Tibial nerve (tissue), 4 donors: ENCODE results near the gene IL31. TPM values are rescaled to one million over a fixed set of nuclear protein-coding genes. Genes with fewer than 3 reads are reported as not detected.
"Not testable (repeated sequence)": the region's sequence is repeated elsewhere in the genome, so short reads cannot be mapped to it uniquely, and the experiment has no call there.

Experiments used
- DNase-seq, 2 donors: peaks; one replicate each; pipeline ENCODE4 v3.0.0-alpha.2; 2019; ENCODE audit warnings: low spot score in 2 of 2
- H3K27ac ChIP-seq, 4 donors: fragments of 200-600 bp; sonication (generic) in 3 of 4; one replicate each; pipeline ENCODE4 v1.5.1; 2017 to 2019; ENCODE audit warnings: mild to moderate bottlenecking in 1 of 4
- H3K27me3 ChIP-seq, 2 donors: fragments of 200-600 bp; sonication (generic) in 1 of 2; one replicate each; pipeline versions ENCODE4 v1.5.1 to v1.6.0; 2017 to 2019
- H3K36me3 ChIP-seq, 3 donors: fragments of 200-600 bp; sonication (generic); one replicate each; pipeline ENCODE4 v1.5.1; 2018 to 2019
- H3K4me1 ChIP-seq, 4 donors: fragments of 200-600 bp; sonication (generic) in 3 of 4; one replicate each; pipeline ENCODE4 v1.5.1; 2017 to 2019
- H3K4me3 ChIP-seq, 4 donors: fragments of 200-600 bp; sonication (generic) in 3 of 4; one replicate each; pipeline ENCODE4 v1.5.1; 2017 to 2019; ENCODE audit warnings: mild to moderate bottlenecking in 1 of 4, moderate library complexity in 1 of 4
- H3K9me3 ChIP-seq, 4 donors: fragments of 200-600 bp; sonication (generic) in 3 of 4; one replicate each; pipeline ENCODE4 v1.5.1; 2017 to 2019
- EP300 ChIP-seq, 2 donors: sonication (generic); formaldehyde crosslinking; IDR thresholded peaks; one replicate each; pipeline ENCODE4 v1.6.1; 2017; ENCODE audit warnings: antibody characterized with exemption in 2 of 2, mild to moderate bottlenecking in 1 of 2
- POLR2A ChIP-seq, 2 donors: fragments of 450-650 bp; IDR thresholded peaks; one replicate each; pipeline ENCODE4 v1.6.1; 2017; ENCODE audit warnings: antibody characterized with exemption in 2 of 2, mild to moderate bottlenecking in 2 of 2, moderate library complexity in 2 of 2
- WGBS, 2 donors: methylation state at CpG; one replicate each; pipeline ENCODE4 v1.1.5; 2018; 5-methylcytosine and 5-hydroxymethylcytosine counted together
- total RNA-seq, 4 donors: library from RNA; depleted of rRNA; stranded (reverse); fragments of >200 nt; gene quantifications; one replicate each; pipeline ENCODE4 v1.1.0, GENCODE V29; 2016
- TF ChIP-seq, protein P1 (sequence below), 5 experiments: fragments of 200-600 bp in 3 of 5; fragments of 450-650 bp in 2 of 5; sonication (generic) in 3 of 5; IDR thresholded peaks; one replicate each; pipeline ENCODE4 v1.5.1; 2016 to 2019; ENCODE audit warnings: antibody characterized with exemption in 5 of 5, mild to moderate bottlenecking in 3 of 5, moderate library complexity in 2 of 5

The IL31 gene
- total RNA-seq, 4 donors from 2014 or later, result not detected

- Histone ChIP-seq H3K36me3 (no peaks in the 10 kb centered on the region), H3K4me3 (no peak overlapping the region), H3K4me1 (peaks cover 0 to 11% (median 4%) of the 10 kb centered on the region in 4 donors), H3K27ac (no peak overlapping the region), H3K27me3 (peaks cover 0 to 36% of the 10 kb centered on the region in 2 donors), H3K9me3 (no peaks in the 10 kb centered on the region)
- 81 to 84% methylated on average over 18 of the region's 18 CpGs for WGBS, 2 donors
- TF ChIP-seq POLR2A (IDR thresholded peaks at IDR 0.05) (no peak), EP300 (IDR thresholded peaks at IDR 0.05) (no peak)
- TF ChIP-seq, protein P1, sequence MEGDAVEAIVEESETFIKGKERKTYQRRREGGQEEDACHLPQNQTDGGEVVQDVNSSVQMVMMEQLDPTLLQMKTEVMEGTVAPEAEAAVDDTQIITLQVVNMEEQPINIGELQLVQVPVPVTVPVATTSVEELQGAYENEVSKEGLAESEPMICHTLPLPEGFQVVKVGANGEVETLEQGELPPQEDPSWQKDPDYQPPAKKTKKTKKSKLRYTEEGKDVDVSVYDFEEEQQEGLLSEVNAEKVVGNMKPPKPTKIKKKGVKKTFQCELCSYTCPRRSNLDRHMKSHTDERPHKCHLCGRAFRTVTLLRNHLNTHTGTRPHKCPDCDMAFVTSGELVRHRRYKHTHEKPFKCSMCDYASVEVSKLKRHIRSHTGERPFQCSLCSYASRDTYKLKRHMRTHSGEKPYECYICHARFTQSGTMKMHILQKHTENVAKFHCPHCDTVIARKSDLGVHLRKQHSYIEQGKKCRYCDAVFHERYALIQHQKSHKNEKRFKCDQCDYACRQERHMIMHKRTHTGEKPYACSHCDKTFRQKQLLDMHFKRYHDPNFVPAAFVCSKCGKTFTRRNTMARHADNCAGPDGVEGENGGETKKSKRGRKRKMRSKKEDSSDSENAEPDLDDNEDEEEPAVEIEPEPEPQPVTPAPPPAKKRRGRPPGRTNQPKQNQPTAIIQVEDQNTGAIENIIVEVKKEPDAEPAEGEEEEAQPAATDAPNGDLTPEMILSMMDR (IDR thresholded peaks at IDR 0.05), result no peak
- DNase-seq, result no peak
Observed at GRCh38 chr12:122184517-122184916, 10.5 kb upstream of the IL31 start.

DNA sequence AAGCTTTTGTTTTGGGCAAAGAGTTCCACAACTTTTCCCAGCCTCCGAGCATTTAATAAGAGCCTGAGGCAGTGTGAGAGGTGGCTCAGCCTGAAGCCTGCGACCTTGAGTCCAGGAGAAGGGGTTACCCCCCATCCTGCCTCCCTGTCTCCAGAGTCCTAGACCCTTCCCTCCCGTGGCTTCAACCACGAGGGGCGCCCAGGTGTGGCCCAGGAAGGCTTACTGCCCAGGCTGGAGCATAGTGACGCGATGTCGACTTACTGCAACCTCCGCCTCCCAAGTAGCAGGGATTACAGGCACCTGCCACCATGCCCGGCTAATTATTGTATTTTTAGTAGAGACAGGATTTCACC, 9.5 kb upstream of the IL31 start:
- 69 to 76% methylated on average over 10 of the region's 10 CpGs for WGBS, 2 donors
- TF ChIP-seq, protein P1 (IDR thresholded peaks at IDR 0.05), result no peak
- TF ChIP-seq EP300 (IDR thresholded peaks at IDR 0.05), result no peak
- no peak for TF ChIP-seq POLR2A (IDR thresholded peaks at IDR 0.05)
- H3K36me3 ChIP-seq, result no peaks in the 10 kb centered on the region
- DNase-seq, result no peak
- no peak overlapping the region for H3K27ac ChIP-seq
- H3K4me3 ChIP-seq, result peak overlapping the region in 2 of 4 donors; percentile 44 to 54
- peaks cover 0 to 11% (median 4%) of the 10 kb centered on the region in 4 donors for H3K4me1 ChIP-seq
- peaks cover 0 to 29% of the 10 kb centered on the region in 2 donors for H3K27me3 ChIP-seq
- no peaks in the 10 kb centered on the region for H3K9me3 ChIP-seq

DNA sequence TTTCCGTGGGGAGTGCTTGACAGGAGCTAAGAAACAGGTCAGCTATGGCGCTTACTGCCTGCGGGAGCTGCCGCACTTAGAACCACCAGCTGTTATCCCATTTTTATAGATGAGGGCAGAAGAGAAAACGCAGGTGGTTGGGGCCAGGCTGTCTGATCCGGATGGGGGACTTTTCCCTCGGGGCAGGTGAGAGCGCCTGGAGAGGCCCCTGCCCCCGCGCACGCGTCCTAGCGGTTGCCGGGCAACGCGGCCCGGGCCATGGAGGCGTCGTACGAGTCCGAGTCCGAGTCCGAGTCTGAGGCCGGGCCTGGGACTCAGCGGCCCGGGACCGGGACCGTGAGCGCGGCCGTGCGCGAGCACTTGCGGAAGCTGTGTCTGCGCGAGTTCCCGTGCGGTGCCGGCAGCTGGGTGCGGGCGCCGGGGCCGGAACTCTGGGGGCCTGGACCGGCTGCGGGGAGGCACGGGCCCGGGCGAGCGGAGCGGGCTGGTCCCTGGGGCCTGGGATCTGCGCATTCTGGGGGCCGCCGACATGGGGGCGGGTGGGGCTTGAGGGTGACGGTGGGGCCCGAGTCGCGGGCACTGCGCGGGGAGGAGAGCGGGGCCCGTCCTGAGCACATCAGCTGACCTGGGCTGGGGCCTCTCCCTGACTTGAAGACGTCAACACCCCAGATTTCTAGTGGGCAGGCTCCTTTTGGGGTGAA, 9.0 kb upstream of the IL31 start, which contains the start of gene LRRC43:
TSS of gene LRRC43 (plus strand) at position 237 of the 701 bp plus-strand sequence. CDS start at position 259, 22 bp downstream.
- H3K9me3 ChIP-seq, result no peaks in the 10 kb centered on the region
- WGBS, 2 donors, result 4 to 28% methylated on average over 4 to 62 of the region's 63 CpGs

DNA sequence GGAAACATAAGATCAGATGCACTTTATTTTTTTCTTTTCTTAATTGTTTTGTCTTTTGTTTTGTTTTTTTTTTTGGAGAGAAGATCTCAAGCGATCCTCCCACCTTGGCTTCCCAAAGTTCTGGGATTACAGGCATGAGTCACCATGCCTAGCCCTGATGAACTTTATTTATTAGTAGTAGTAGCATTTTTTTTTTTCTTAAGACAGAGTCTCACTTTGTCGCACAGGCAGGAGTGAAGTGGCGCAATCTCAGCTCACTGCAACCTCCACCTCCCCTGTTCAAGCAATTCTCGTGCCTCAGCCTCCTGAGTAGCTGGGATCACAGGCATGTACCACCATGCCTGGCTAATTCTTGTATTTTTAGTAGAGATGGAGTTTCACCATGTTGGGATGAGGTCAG, 2.5 kb upstream of the IL31 start:
- WGBS, 2 donors, result 87 to 91% methylated on average over 4 of the region's 4 CpGs
- DNase-seq, H3K27me3 ChIP-seq, H3K4me1 ChIP-seq, H3K36me3 ChIP-seq, H3K4me3 ChIP-seq, H3K27ac ChIP-seq, H3K9me3 ChIP-seq: not testable (repeated sequence)

More for the DNA sequence above, 9.0 kb upstream of the IL31 start, which contains the start of gene LRRC43:
- peaks cover 0 to 29% of the 10 kb centered on the region in 2 donors for H3K27me3 ChIP-seq
- peak within 1 kb of the TSS; percentile 27 to 54 (median 36) for H3K4me3 ChIP-seq
- no peak for DNase-seq
- no peaks in the 10 kb centered on the region for H3K36me3 ChIP-seq
- peaks cover 0 to 11% (median 4%) of the 10 kb centered on the region in 4 donors for H3K4me1 ChIP-seq
- H3K27ac ChIP-seq, result no peak within 1 kb of the TSS
- TF ChIP-seq POLR2A (IDR thresholded peaks at IDR 0.05) (no peak), EP300 (IDR thresholded peaks at IDR 0.05) (no peak)
- TF ChIP-seq, protein P1 (IDR thresholded peaks at IDR 0.05), result no peak

DNA sequence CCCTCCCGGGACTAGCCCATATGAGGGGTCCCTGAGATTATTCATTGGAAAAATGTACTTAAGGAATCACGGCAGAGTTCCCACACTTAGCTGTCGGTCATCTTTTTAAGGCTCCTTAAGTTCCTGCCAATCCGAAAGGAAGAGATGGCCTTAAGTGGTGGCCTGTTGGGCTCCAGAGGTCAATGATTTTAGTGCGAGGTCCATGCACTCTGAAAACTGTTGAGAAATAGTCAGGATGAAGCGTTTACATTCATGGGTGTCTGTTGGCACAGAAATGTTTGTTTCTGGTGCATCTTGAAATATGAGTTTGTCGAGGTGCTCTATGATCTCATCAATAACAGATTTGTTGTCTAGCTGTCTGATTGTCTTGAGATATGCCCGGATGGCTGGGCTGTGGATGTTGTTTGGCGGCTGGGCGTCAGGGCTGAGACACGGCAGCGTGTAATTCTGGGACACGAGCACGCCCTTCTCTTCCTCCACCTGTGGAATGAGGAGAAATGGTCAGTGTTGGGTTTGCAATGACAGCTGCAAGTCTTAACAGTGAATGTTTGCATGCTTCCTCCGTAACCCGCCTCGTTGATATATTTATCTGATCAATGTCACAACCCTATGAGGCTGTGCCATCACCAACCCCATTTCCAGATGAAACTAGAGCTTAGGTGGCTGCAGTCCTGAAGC, 1.6 kb downstream of the IL31 start:
- Histone ChIP-seq H3K27ac (no peak overlapping the region), H3K9me3 (no peaks in the 10 kb centered on the region), H3K36me3 (no peaks in the 10 kb centered on the region), H3K27me3 (no peaks in the 10 kb centered on the region), H3K4me1 (no peaks in the 10 kb centered on the region), H3K4me3 (no peak overlapping the region)
- DNase-seq, result no peak
- TF ChIP-seq POLR2A (IDR thresholded peaks at IDR 0.05), result no peak
- TF ChIP-seq, protein P1 (IDR thresholded peaks at IDR 0.05), result no peak
- no peak for TF ChIP-seq EP300 (IDR thresholded peaks at IDR 0.05)
- WGBS, 2 donors, result 74 to 79% methylated on average over 17 of the region's 17 CpGs
